DMS 273 treated with DMSO at 0.1 percent for 48 hours (cell line): ENCODE results near the gene SUGCT.
A peak's percentile ranks its signal among the peaks of the same experiment; 100 is the strongest.

Experiments used
- DNase-seq: peaks from one replicate; lab custom pipeline; 2025; lab: John Stamatoyannopoulos, UW

SUGCT gene

DNA sequence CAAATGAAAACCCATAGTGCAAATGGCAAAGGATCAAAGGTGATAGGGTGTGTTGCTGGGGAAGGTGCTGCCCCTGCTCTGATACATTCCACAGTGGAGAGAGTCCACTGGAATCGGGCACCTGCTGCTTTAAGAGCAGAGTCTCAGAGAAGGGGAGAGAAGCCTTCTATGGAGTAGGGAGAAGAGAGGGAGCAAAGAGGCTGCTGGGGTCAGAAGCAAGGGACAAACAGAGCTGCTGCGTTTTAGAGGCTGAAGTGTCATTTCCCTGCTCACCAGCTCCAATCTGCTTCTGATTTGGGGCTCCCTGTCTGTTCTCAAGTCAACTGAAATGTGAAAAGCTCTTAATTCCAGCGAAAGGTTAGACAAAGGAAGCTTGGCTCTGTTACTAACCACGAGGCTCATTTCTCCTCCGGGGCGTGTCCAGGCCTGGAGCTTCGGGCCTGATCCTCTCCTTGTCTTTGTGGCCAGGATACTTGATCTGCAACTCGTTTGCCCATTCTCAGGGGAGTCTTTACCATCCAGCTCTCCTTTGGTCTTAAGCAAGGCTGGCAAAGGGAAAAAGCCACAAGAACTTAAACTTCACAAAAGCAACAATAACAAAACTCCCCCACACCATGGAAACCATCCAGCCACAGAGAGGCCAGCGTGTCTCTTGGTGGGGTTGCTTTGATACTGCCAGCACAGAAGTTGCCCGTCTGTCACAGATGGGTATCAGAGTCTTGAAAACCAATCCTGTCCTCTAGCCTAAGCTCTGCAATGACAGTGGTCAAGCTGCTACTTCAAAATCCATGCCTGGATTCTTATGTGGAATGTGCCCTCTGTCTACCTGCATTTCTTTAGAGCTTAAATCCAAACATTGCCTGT lies 692.6 kb downstream of the SUGCT start:
- peak; percentile 66 for DNase-seq

DNA sequence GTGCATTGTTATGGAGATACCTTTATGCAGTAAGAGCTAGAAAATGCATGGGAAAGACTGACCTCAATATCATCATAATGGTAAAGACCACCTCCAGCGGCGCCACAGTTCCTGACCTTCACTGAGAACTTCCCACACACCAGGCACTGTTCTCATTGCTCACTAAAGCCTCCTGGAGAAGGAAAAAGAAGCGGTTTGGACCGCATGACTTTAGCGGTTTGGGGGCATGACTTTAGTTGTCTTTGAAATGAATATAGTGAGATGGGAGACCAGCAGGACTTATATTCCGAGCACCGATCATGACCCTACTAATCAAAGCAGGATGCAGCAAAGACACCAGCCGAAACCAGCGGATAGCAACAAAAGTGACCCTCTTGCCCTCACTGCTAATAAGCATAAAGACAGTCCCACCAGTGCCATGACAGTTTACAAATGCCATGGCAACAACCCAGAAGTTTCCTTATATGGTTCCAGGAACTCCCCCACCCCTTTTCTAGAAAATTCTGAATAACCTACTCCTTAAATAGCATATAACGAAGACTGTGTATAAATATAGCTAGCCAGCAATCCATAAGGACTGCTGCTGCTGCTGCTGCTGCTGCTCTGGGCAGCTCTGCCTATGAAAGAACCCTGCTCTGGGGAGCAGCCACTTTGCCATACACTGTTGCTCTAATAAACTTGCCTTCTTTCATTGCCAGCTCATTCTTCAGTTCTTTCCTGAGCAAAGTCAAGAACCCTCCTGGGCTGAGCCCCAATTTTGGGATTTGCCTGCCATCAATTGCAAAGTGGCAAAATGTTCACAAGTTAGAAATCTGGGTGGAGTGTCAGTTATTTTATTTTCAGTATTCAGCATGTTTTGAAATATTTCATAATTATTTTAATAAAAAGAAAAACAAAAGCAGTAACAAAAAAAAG lies 694.1 kb downstream of the SUGCT start:
- DNase-seq, result no peak

DNA sequence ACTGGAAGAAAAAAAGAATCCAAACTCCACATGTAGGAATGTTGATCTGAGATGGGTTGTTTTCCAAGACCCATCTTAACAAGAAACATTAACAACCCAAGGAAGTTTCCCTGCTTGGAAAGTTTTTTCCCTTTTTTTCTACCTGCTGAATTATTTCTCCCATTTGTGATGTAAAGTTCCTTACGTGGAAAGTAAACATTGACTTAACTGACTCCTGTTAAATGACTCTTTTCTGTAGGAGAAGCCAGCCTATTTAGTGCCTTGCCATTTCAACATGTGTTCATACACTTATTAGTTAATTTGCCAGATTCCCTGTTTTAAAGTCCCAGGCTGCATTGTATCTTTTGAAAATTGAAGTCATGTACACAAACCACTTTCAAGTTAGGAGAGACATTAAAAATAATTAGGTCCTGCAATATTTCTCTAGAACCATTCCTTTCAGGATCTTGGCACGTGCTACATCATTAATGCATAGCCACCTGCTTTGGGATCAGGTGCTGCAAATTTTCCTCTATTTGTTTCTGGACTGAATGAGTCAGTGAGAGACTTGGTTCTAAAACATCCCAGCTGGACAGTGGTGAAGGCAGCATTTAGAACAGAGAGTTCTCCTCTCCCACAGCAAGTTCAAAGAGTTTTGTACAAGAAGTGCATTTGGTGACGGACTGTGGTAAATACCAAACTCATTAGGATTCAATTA lies 698.5 kb downstream of the SUGCT start:
- DNase-seq, result peak; percentile 20

DNA sequence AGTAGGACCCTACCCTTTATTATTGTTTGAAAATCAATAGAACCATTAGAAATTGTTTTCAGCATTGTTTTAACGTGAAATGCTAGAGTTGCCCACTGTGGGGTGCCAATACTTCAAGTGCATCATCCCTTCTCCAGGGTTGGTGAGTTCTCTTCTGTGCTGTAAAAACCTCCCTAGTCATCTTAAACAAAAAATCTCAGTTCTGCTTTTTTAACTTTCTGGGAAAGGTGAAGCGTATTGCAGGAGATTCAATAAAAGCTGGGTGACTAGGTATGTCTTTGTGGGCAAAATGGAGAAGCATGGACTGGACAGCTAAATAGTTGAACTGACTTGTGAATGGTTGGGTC lies 699.1 kb downstream of the SUGCT start:
- no peak for DNase-seq

DNA sequence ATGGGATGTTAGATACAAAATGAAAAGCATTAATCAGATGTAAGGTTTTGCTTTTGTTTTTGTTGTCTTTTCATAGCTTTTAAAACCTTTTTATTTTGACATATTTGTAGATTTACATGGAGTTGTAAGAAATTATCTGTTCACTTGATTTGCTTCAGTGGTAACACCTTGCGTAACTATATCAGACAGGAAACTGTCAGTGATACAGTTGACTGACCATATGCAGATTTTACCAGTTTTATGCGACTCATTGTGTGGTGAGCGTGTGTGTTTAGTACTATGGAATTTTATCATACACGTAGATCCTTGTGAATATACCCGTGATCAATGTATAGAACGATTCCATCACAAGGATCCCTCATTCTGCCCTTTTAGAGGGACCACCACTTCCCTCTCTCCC lies 701.4 kb downstream of the SUGCT start:
- no peak for DNase-seq

DNA sequence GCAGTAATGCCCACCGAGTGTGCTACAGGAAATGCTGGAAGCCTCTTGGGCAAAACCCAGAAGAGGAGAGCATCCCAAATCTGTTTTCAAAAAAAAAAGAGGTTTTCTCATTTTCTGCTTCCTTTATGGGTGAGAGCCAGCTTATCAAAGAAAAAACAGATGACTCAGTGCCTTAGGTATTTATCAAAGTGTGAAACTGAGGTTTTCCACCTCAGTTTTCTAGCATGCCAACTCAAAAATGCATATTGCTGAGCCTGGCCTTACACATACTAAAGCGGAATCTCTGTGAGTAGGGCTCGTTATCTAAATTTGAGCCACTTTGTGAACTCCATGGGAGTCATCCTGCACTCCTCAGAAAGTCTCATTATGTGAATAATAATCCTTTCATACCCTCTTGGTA lies 705.1 kb downstream of the SUGCT start:
- DNase-seq, result no peak

DNA sequence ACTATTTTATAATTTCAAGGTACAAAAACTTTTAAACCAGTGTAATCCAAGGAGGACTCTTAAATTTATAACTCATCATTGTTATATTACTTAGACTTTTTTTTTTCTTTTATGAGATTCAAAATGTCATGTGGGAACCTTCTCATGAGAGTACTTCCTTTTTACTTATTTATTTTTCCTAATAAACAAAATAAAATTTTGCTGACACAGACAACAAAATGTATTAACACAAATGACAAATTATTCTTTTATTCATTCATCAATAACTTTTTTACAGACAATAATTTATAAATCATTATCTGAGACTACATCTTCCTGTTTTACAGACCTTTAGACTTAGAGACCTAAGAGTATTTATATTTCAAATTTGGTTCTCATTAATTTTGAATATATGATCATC lies 706.2 kb downstream of the SUGCT start:
- no peak for DNase-seq

DNA sequence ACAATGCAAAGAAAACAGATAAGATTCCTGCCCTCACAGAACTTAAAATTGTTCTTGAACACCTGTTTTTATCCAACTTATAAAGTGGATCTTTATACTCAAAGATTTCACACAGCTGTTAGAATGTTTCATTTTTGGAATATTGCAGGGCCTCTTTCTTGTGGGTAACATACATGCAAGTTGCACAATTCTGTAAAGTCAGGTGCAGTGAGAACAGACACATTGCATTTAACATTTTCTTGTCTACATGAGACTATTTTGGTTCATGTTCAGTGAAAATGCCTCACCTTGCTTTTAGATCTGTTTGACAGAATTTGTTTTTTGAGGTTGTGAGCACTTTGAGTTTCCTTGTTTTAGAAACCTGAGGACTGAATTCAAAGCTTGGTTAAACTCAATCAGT lies 707.8 kb downstream of the SUGCT start:
- DNase-seq, result no peak

DNA sequence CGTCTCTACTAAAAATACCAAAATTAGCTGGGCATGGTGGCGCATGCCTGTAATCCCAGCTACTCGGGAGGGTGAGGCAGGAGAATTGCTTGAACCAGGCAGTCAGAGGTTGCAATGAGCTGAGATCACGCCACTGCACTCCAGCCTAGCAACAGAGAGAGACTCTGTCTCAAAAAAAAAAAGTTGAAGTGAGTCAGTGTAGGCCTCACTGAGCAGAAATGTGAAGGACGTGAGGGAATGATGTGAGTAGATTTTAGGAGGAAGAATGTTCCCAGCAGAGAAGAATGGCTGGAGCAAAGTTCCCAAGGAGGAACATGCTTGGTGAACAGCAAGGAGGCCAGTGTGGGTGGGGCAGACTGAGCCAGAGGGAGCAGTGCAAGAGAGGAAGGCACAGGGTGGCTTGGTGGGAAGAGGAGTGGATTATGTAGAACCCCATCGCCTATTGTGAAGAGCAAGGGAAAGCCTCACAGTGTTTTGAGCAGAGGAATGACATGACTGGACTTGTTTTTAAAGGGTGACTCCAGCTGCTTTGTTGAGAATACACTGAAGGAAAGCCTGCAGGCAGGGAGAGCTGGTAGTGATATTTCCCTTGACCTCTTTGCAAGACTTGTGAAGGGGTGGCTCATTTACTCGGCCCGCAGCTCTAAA lies 708.7 kb downstream of the SUGCT start:
- no peak for DNase-seq

DNA sequence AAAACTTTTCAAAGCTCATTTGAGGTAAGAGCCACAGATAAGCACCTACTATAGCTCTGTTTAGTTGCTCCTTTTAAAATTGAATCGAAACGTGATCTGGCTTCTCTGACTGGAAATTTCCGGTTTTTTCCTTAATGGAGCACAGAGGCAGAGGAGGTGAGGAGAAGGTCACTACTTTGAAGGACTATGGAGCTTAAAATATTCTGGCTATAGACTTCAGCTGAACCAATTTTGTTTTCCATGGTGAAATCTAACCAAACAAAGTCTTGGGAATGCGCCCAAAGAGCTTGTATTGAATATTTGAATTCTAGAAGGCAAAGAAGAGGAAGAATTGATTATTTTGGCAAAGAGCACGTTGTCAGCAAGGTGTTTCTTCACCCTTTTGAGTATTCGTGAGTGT lies 711.1 kb downstream of the SUGCT start:
- DNase-seq, result no peak

DNA sequence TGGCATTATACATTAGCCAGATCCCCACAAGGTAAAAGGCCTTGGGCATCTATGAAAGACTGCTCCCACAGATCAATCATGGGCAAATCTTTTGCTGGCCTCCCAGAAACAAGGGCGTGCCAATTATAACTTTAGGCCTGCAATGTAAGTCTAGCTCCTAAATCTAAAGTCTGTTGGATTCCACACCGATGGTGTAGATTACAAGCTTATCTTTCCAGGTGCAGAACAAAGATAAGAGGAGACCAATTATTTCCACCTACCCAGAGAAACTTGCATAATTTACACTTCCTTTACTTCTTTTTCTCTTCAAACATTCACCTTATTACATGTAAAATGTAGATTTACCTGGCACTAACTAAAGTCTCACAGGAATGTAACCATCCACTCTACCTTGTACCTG lies 713.1 kb downstream of the SUGCT start:
- DNase-seq, result no peak

DNA sequence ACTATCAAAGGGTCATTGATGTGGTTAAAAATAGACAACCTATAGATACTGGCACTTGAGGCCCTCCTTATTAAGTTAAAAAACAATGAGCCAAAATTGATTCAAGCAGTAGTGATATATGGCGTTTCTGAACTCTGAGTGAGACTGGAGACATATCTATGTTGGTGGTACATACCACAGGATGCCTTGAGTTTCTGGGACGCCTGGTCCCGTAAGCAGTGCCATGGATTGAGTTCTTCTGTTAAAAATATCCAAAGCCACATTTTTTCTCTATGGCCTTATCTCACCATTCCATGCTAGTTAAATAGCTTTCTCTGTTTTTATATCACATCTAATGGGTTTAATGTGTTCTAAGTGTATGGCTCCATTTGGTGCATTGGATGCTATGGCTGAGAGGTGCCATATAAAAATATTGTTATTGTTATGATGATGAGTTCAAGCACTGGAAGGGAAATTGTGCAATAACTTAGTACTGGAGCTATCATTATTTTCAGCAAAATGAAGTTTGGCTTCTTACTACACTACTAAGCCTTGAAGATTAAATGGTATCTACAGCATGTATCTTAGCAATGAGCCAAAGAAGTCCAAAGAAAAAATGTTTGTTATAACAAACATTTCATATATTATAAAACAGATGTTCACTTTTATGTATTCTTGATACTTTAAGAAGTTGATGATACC lies 713.9 kb downstream of the SUGCT start:
- no peak for DNase-seq

DNA sequence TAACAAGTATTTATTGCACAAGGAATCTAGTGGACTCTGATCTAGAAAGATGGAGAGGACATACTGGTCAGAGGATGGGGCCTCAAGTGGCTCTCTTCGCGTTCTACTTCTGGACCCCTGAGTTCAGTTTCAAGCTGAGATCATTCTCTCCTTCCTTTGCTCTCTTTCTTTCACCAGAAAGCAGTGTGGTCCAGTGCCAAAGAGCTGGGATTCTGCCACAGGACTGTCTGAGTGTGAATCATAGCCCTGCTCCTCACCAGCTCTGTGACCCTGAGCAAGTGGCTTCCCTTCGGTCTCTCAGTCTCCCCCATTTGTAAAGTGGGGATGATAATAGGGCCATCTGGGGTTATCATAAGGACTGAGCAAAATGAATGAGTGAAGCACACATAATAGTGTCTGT lies 715.2 kb downstream of the SUGCT start:
- no peak for DNase-seq

DNA sequence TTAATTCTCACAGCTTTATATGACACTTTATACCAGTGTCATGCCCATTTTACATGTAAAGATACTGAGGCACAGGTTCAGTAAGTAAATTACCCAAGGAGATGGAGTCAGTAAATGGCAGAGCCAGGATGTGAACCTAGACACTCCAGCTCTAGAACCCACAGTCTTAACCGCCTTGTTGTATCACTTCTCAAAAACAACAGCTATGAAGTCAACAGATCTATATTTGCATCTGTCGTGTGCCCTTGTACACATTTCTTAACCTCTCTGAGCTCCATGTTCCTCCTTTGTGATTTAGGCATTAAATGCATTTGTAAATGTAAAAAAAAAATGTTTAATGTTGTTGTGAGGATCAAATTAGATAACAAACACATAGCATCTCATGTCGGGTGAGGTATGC lies 716.2 kb downstream of the SUGCT start:
- DNase-seq, result no peak

DNA sequence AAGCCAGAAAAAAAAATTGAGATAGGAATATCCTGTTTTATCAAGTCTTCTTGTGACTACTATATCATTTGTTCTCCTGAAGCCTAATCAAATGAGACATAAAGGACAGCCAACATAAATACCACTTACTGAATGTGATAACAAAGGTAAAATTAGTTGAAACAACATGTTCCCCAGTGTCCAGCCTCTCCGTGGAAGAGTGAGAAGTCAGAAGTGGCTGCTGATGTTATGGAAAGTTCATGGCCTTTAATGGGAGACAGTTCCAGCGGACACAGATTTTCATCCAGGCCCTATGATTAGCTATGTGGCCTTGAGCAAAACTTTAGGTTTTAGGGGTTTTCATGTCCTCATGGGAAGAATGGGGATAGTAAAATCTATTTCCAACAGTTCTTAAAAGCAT lies 724.3 kb downstream of the SUGCT start:
- no peak for DNase-seq

DNA sequence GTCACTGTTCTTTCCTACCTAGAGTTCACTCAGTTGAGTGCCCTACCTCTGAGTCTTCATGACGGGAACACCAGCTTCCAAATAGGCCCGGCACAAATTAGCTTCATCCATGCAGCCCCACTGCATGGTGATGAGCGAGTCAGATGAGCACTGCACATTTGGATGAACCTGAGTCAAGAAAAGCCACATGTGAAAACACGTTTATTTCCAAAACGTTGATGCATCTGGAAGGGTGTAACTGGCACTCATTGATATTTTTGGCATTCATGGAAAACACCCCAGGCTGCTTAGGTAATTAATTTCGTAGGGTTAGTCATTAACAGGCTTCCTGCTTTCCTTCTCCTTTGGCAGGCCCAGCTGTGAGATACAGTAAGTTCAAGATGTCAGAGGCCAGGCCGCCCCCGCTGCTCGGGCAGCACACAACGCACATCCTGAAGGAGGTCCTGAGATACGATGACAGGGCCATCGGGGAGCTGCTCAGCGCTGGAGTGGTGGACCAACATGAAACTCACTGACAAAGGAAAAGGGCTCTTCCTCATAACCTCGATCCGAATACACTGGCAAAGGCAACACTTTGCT lies 725.2 kb downstream of the SUGCT start:
- DNase-seq, result no peak

DNA sequence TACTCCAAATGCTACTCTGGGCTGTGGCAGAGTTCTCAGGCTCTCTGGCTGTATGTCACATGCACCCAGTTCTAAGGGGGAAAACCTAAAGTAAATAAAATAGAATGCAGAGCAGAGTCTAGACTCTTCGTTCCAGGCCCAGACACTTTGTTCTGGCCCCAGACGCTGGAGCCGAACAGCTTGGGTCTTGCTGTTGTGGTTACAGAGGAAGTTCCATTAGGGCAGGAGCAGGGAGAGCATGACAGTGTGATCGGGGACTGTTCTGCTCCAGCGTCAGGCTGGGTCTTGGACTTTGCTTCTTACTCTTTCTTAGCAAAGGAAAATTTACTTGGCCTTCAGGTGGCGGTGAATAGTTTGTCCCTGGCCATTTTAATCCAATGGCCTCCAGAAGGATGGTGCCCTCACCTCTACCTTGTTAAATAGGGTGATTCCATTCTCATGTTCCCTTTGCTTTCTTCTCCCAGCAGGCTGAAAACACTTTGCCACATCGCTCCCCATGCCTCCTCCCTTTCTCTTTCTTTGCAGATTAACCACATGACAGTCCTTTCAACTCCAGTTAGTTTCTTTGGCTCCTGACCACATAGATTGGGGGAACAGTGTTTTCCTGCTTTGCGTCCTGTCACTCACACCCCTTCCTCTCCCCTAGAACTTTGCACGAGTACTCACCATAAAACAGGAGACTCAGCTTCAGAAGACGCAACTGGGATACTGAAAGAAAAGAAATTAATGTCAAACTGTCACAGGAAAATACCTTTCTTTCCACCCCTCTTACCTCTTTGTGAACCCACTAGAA lies 730.8 kb downstream of the SUGCT start:
- DNase-seq, result no peak

DNA sequence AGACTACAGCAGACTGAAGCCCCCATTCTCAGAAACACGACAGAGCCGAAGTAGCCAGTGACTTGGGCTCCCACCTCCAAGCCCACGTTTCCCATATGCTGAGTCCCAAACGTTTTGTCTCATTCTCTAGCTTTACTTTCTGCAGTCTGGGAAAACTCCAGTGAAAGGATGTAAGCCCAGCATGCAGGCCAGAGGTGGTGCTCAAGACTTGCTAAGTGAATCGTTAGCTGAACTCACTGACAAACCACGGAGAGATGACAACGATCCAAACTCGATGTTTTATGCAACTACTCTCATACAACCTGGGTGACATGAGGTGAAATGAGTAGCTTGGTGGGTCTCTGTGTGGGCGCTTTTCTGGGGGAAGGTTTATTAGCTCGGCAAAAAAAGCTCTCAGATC lies 731.8 kb downstream of the SUGCT start:
- no peak for DNase-seq

DNA sequence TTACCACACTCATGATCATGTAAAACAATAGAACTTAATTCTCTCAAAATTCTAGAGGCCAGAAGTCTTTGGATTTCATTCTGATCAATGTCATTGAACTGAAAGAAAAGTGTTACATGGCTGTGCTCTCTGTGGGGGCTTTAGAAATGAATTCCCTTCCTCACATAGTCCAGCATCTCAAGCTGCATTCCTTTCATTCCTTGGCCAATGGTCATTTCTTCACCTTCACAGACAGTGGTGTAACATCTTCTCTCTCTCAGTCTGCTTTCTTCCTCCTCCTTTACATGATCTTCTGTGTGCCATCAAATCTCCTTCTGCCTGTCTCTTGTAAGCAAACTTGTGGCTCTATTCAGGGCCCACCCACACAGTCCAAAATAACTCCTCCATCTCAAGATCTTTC lies 735.3 kb downstream of the SUGCT start:
- DNase-seq, result no peak

DNA sequence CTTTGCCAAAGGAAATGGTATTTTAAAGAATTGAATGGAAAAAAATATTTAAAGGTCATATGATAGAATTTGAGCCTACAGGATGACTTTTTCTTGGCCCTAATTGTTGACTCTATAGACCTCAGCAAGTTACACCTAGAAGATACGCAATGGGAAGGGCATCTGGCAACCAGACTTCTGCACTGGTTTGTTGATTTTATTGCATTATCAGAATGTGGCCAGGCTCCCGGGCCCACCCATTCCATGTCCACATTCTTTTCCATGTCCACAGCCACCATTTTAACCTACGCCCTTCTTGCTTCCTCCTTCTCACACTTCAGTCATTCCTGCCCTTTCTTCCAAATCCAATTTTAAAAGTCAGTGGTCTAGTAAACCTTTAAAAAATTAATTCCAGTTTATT lies 738.4 kb downstream of the SUGCT start:
- DNase-seq, result no peak
